Muscle of leg (tissue), 16 donors: ENCODE data around the gene TEX2. TPM values are rescaled to one million over a fixed set of nuclear protein-coding genes. Genes with fewer than 3 reads are reported as not detected.

ENCODE experiments used
- DNase-seq: peaks from one replicate; pipeline ENCODE4 v3.0.0; 2013
- H3K27ac ChIP-seq: one replicate; pipeline ENCODE4 v1.5.1; 2013; ENCODE audit warnings: mild to moderate bottlenecking, low read length, control low read depth
- H3K27me3 ChIP-seq: one replicate; pipeline ENCODE4 v1.6.1; 2013; ENCODE audit warnings: low read length; ENCODE audit not compliant: control insufficient read depth, insufficient read depth
- H3K36me3 ChIP-seq: one replicate; pipeline ENCODE4 v1.6.1; 2013; ENCODE audit warnings: low read length; ENCODE audit not compliant: control insufficient read depth, insufficient read depth
- H3K4me1 ChIP-seq: one replicate; pipeline ENCODE4 v1.6.1; 2013; ENCODE audit warnings: low read length; ENCODE audit not compliant: control insufficient read depth, insufficient read depth
- H3K4me3 ChIP-seq: one replicate; pipeline ENCODE4 v1.5.1; 2013; ENCODE audit warnings: low read length, control low read depth
- H3K9me3 ChIP-seq: replicated peaks from 2 replicates; pipeline ENCODE4 v1.6.1; 2013; ENCODE audit warnings: low read depth, low read length; ENCODE audit not compliant: control insufficient read depth
- WGBS: methylation state at CpG from one replicate; pipeline ENCODE4 v1.1.5; 2013; ENCODE audit warnings: missing lambda C conversion rate; ENCODE audit not compliant: insufficient coverage; 5-methylcytosine and 5-hydroxymethylcytosine counted together
- long read RNA-seq, 11 donors: transcript quantifications; one replicate each; lab custom pipeline, GENCODE V29; 2026
- polyA plus RNA-seq, 8 donors: library from polyadenylated mRNA; unstranded; fragments of 120-200 nt; gene quantifications; one replicate each; pipeline versions ENCODE4 v1.2.1 to v1.2.3, GENCODE V29; 2013; ENCODE audit warnings: inconsistent platforms in 1 of 8, low replicate concordance in 1 of 8; ENCODE audit not compliant: insufficient read length in 8 of 8, insufficient read depth in 1 of 8
- total RNA-seq: library from RNA; stranded (reverse); fragments of 120-200 nt; gene quantifications from one replicate; pipeline ENCODE4 v1.2.4, GENCODE V29; 2013

TEX2 gene, protein sequence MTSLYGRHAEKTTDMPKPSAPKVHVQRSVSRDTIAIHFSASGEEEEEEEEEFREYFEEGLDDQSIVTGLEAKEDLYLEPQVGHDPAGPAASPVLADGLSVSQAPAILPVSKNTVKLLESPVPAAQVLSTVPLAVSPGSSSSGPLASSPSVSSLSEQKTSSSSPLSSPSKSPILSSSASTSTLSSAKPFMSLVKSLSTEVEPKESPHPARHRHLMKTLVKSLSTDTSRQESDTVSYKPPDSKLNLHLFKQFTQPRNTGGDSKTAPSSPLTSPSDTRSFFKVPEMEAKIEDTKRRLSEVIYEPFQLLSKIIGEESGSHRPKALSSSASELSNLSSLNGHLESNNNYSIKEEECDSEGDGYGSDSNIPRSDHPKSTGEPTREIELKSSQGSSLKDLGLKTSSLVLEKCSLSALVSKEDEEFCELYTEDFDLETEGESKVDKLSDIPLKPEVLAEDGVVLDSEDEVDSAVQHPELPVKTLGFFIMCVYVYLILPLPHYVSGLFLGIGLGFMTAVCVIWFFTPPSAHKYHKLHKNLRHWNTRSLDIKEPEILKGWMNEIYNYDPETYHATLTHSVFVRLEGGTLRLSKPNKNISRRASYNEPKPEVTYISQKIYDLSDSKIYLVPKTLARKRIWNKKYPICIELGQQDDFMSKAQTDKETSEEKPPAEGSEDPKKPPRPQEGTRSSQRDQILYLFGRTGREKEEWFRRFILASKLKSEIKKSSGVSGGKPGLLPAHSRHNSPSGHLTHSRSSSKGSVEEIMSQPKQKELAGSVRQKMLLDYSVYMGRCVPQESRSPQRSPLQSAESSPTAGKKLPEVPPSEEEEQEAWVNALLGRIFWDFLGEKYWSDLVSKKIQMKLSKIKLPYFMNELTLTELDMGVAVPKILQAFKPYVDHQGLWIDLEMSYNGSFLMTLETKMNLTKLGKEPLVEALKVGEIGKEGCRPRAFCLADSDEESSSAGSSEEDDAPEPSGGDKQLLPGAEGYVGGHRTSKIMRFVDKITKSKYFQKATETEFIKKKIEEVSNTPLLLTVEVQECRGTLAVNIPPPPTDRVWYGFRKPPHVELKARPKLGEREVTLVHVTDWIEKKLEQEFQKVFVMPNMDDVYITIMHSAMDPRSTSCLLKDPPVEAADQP
- total RNA-seq, result 17.6 TPM
- 10 to 100 TPM; 16.1 to 22.5 (median 19.7) TPM for polyA plus RNA-seq
- long read RNA-seq, donor 1, full-length matches to known transcripts, result 1 of 1 reads
- long read RNA-seq, donor 1, partial matches to known transcripts, result 0 of 1 reads
- long read RNA-seq, donor 1, other reads (novel, unspliced or antisense), result 0 of 1 reads
- long read RNA-seq, donor 2, result 0 reads
- long read RNA-seq, donor 3, full-length matches to known transcripts, result 1 of 1 reads
- long read RNA-seq, donor 3, partial matches to known transcripts, result 0 of 1 reads
- long read RNA-seq, donor 3, other reads (novel, unspliced or antisense), result 0 of 1 reads
- long read RNA-seq, donor 4, result 0 reads
- long read RNA-seq, donor 5, full-length matches to known transcripts, result 2 of 8 reads
- long read RNA-seq, donor 5, partial matches to known transcripts, result 6 of 8 reads
- long read RNA-seq, donor 5, other reads (novel, unspliced or antisense), result 0 of 8 reads
- long read RNA-seq, donor 6, full-length matches to known transcripts, result 4 of 4 reads
- long read RNA-seq, donor 6, partial matches to known transcripts, result 0 of 4 reads
- long read RNA-seq, donor 6, other reads (novel, unspliced or antisense), result 0 of 4 reads
- long read RNA-seq, donor 7, result 0 reads
- long read RNA-seq, donor 8, full-length matches to known transcripts, result 1 of 1 reads
- long read RNA-seq, donor 8, partial matches to known transcripts, result 0 of 1 reads
- long read RNA-seq, donor 8, other reads (novel, unspliced or antisense), result 0 of 1 reads
- long read RNA-seq, donor 9, full-length matches to known transcripts, result 2 of 2 reads
- long read RNA-seq, donor 9, partial matches to known transcripts, result 0 of 2 reads
- long read RNA-seq, donor 9, other reads (novel, unspliced or antisense), result 0 of 2 reads
- long read RNA-seq, donor 10, full-length matches to known transcripts, result 2 of 2 reads
- long read RNA-seq, donor 10, partial matches to known transcripts, result 0 of 2 reads
- long read RNA-seq, donor 10, other reads (novel, unspliced or antisense), result 0 of 2 reads
- long read RNA-seq, donor 11, result 0 reads

DNA sequence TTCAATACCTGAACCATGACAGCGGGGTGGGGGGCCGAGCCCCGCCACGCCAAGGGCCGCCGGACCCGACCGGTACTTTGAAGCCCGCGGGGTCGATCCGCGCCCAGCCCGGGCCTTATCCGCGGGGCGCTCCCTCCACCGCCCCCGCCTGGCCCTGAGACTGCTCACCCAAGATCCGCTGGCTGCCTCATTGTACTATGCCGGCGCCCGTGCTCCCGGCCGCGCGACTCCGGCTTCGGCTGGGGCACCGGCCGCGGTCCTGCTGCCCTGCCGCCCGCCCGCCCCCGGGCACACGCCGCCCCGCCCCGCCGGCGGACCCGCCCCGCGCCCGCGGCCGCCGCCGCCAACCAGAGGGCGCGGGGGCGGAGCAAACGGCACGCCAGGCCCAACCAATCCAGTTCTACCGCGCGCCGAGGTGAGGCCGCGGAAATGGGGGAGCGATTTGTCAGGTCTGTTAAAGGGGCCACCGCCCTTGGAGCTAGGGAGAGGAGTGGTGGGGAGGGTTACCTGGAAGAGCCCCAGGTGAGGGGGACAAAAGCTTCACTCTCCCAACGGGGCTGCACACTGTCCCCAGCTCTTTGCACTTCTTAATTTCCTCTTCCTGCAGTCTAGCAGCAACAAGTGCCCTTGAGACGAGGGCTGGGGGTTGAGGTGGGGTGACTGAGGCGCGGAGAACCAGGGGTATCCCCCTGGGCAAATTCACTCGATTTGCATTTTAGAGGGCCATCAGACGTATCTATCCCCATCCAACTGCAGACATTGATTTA is at the start of gene TEX2:
TEX2 (minus strand) TSS at position 261 of the 767 bp plus-strand sequence. CDS start 49,043 bp downstream, outside the sequence.
- WGBS, result under 1% methylated on average over 59 of the region's 69 CpGs
- no peaks in the 10 kb centered on the region for H3K36me3 ChIP-seq
- H3K27me3 ChIP-seq, result peaks cover 2% of the 10 kb centered on the region
- H3K4me3 ChIP-seq, result peak within 1 kb of the TSS; percentile 70
- no peaks in the 10 kb centered on the region for H3K9me3 ChIP-seq
- peak; percentile 95 for DNase-seq
- peaks cover 26% of the 10 kb centered on the region for H3K4me1 ChIP-seq
- H3K27ac ChIP-seq, result peak within 1 kb of the TSS; percentile 85

DNA sequence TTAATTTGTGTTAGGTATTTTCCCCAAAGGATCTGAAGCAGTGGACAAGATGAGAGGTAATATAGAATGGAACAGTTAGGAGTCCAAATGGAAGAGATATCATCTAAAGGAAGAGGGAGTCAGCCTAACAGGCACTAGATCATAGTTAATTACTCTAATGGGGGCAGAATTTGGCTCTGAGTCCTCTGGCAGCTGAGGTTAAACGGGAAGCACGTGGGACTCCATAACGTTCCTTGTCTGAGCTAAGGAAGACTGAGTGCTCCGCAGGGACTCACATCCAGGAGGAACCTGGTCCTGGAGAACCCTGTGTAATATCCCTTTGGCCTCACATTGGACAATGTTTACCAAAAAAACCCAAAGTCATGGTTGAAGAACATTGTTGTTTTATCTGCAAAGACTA is 46.6 kb upstream of the TEX2 start:
- Histone ChIP-seq H3K4me3 (no peak overlapping the region), H3K9me3 (no peaks in the 10 kb centered on the region), H3K36me3 (no peaks in the 10 kb centered on the region), H3K27me3 (no peaks in the 10 kb centered on the region), H3K27ac (no peak overlapping the region), H3K4me1 (peaks cover 10% of the 10 kb centered on the region)
- DNase-seq, result no peak
- WGBS, result 39% methylated on average over 4 of the region's 4 CpGs

DNA sequence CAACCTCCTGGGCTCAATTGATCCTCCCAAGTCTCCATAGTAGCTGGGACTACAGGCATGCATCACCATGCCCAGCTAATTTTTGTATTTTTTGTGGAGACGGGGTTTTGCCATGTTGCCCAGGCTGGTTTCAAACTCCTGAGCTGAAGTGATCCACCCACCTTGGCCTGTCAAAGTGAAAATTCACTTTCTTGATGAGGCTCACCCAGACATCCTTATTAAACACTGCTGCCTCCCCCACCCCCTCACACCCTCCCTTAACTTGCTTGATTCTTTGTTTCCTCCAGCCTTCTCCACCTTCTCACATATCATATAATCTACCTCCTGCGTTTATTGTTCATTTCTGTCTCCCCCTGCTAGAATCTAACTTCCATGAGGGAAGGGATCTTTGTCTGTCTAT is 46.0 kb upstream of the TEX2 start:
- Histone ChIP-seq H3K4me1 (peaks cover 7% of the 10 kb centered on the region), H3K27me3 (no peaks in the 10 kb centered on the region), H3K36me3 (no peaks in the 10 kb centered on the region), H3K4me3 (no peak overlapping the region), H3K27ac (no peak overlapping the region), H3K9me3 (no peaks in the 10 kb centered on the region)
- no peak for DNase-seq
- 83% methylated on average over 1 of the region's 2 CpGs for WGBS

GRCh38 chr17:64306850-64307463 is 43.9 kb upstream of the TEX2 start:
- H3K4me3 ChIP-seq, result no peak overlapping the region

DNA sequence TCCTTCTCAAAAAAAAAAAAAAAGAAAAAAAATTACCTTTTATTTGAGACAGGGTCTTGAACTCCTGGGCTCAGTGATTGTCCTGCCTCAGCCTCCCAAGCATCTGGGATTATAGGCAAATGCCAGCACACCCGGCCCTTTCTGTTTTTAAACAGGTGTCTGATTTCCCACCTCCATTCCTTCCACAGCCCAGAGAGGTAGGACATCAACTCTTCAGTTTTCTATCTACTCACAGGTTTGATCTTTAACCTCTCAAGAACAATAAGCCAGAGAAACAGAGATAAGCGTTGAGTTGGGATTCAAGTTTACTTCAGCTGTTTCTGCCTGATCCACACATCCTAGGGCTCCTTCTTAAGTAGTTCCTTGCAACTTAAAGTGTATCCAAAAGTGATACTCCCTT is 41.5 kb upstream of the TEX2 start:
- Histone ChIP-seq H3K36me3 (no peaks in the 10 kb centered on the region), H3K4me3 (no peak overlapping the region), H3K9me3 (no peaks in the 10 kb centered on the region), H3K4me1 (no peaks in the 10 kb centered on the region), H3K27ac (no peak overlapping the region), H3K27me3 (no peaks in the 10 kb centered on the region)
- WGBS, result 75% methylated on average over 1 of the region's 2 CpGs
- no peak for DNase-seq

More at GRCh38 chr17:64306850-64307463, 43.9 kb upstream of the TEX2 start:
- H3K27ac ChIP-seq, result no peak overlapping the region
- no peaks in the 10 kb centered on the region for H3K9me3 ChIP-seq
- WGBS, result 34% methylated on average over 4 of the region's 11 CpGs
- H3K4me1 ChIP-seq, result peaks cover 3% of the 10 kb centered on the region
- DNase-seq, result peak; percentile 75
- no peaks in the 10 kb centered on the region for H3K36me3 ChIP-seq
- no peaks in the 10 kb centered on the region for H3K27me3 ChIP-seq

DNA sequence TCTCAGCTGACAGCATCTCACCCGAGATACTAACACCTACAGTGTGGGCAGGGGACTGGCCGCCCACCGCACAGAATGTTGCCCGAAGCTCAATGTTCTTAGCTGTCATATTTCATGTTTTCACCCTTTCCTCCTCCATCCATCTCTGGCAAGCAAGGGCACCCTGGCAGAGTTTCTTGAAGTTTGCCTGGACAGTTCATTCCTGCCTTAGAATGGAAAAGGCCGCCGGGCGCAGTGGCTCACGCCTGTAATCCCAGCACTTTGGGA is 37.6 kb upstream of the TEX2 start:
- Histone ChIP-seq H3K4me3 (no peak overlapping the region), H3K36me3 (no peaks in the 10 kb centered on the region), H3K27me3 (no peaks in the 10 kb centered on the region), H3K27ac (no peak overlapping the region), H3K4me1 (no peaks in the 10 kb centered on the region), H3K9me3 (no peaks in the 10 kb centered on the region)
- no peak for DNase-seq
- 68% methylated on average over 8 of the region's 8 CpGs for WGBS

- Histone ChIP-seq H3K4me3 (no peak overlapping the region), H3K36me3 (no peaks in the 10 kb centered on the region), H3K27me3 (no peaks in the 10 kb centered on the region), H3K4me1 (no peaks in the 10 kb centered on the region), H3K9me3 (no peaks in the 10 kb centered on the region), H3K27ac (no peak overlapping the region)
- no peak for DNase-seq
- WGBS, result 83% methylated on average over 6 of the region's 8 CpGs
Observed at GRCh38 chr17:64297467-64298088, 34.5 kb upstream of the TEX2 start.

GRCh38 chr17:64296246-64296645 is 33.2 kb upstream of the TEX2 start:
- Histone ChIP-seq H3K27ac (no peak overlapping the region), H3K36me3 (no peaks in the 10 kb centered on the region), H3K9me3 (peaks cover 4% of the 10 kb centered on the region), H3K27me3 (no peaks in the 10 kb centered on the region), H3K4me3 (no peak overlapping the region), H3K4me1 (no peaks in the 10 kb centered on the region)
- DNase-seq, result no peak
- 92% methylated on average over 4 of the region's 5 CpGs for whole genome bisulfite sequencing
